CD1c-positive myeloid dendritic cell (primary cell): ENCODE data around the gene L3MBTL1.

Experiments
- DNase-seq: peaks from one replicate; pipeline ENCODE4 v3.0.0-alpha.2; 2016; ENCODE audit errors: extremely low spot score

L3MBTL1 gene

GRCh38 chr20:43590036-43590391 lies 82.5 kb downstream of the L3MBTL1 start:
- no peak for DNase-seq

GRCh38 chr20:43590392-43591303 lies 83.2 kb downstream of the L3MBTL1 start, which contains the start of gene IFT52:
IFT52 (plus strand) TSS chr20:43590937; CDS start chr20:43594699, 3,762 bp downstream.
- DNase-seq: peak; percentile 94
